Stimulated activated CD4-positive, alpha-beta T cell treated with anti-CD3 and anti-CD28 coated beads, Interleukin-1b, Interleukin-23, amount 100 ng/mL, for 48 hours (primary cell): Measurements from ENCODE around the gene FICD.
A peak's percentile ranks its signal among the peaks of the same experiment; 100 is the strongest.

Experiments used
- DNase-seq: peaks from one replicate; pipeline ENCODE4 v3.0.0-alpha.2; 2020

FICD gene

GRCh38 chr12:108567406-108568337 is 52.6 kb downstream of the FICD start:
- DNase-seq: no peak

GRCh38 chr12:108568338-108569154 is 53.5 kb downstream of the FICD start:
- DNase-seq: peak; percentile 77
